Colonic mucosa (tissue), 4 donors: ENCODE measurements around the gene ACTR6. TPM values are rescaled to one million over a fixed set of nuclear protein-coding genes. Genes with fewer than 3 reads are reported as not detected.

ENCODE experiments used
- DNase-seq: peaks from one replicate; pipeline ENCODE4 v3.0.0-alpha.2; 2020
- H3K27ac ChIP-seq: fragments of 200-600 bp; one replicate; pipeline ENCODE4 v1.8.0; 2021
- H3K27me3 ChIP-seq: fragments of 200-600 bp; one replicate; pipeline ENCODE4 v1.8.0; 2021
- H3K36me3 ChIP-seq: fragments of 200-600 bp; one replicate; pipeline ENCODE4 v1.8.0; 2021
- H3K4me1 ChIP-seq: fragments of 200-600 bp; one replicate; pipeline ENCODE4 v1.8.0; 2021; ENCODE audit warnings: mild to moderate bottlenecking
- H3K4me3 ChIP-seq: fragments of 200-600 bp; one replicate; pipeline ENCODE4 v1.8.0; 2021
- H3K9ac ChIP-seq, 2 donors: one replicate each; pipeline ENCODE4 v1.7.0; 2013; ENCODE audit warnings: control low read depth in 2 of 2, low read depth in 2 of 2, low read length in 2 of 2
- H3K9me3 ChIP-seq: fragments of 200-600 bp; one replicate; pipeline ENCODE4 v1.8.0; 2021
- intact Hi-C: fragments of 100-400 bp; cut with DNase I; formaldehyde crosslinking; loops from one replicate; pipeline ENCODE4 v1.14.1; 2022
- total RNA-seq, 2 donors: library from RNA; stranded (reverse); fragmentation: NEBNext Ultra II Directional in 1 of 2; extraction: Animal tissue kit (Norgen Biotek cat#: 25700) in 1 of 2; gene quantifications; one replicate each; pipeline ENCODE4 v1.2.1, GENCODE V29; 2021
- TF ChIP-seq, protein P1 (sequence below): fragments of 200-600 bp; IDR thresholded peaks from one replicate; pipeline ENCODE4 v1.8.0; 2022; ENCODE audit warnings: antibody characterized with exemption, mild to moderate bottlenecking
- donor health status: healthy.
- donor health status: DM: no; HTN: no; CAD: no.
- donor health status: DM: no; HTN: no; CAD: no.

Gene ACTR6
- total RNA-seq, 2 donors from 2014 or later = 24.3 to 37.7 TPM

DNA sequence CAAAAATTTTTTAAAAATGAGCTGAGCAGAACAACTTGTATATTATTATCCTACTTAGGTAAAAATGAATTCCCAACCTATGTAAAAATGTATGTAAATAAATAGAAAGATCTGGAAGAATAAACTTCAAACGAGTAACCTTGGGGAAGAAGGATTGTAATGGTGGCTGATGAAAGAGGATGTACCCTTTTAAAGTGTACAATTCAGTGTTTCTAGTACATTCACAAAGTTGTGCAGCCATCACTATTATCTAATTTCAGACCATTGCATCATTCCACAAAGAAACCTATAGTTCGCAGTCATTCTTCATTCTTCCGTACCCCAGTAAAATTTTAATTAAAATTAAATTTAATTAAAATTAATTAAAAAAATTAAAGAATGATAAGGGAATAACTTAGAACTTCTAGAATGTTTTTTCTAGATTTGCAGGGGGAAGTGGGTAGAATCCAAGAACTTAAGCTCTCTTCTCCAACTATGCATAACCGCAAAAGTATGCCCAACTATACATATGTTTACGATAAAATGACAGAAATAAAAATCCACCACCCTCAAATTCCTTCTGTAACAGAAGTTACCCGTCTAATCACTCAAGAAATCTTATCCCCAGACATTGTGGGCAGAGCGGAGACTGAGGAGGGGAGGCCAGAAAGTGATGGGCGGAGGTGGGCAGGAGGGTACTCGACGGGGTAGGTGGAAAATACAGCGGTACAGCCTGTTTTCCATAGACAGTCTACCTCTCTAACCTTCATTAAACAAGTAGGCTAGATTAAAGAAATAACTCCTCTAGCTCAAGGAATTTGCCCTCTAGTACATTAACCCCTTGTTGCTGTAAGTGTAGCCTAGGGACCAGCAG, 65.3 kb downstream of the ACTR6 start:
- no peak for DNase-seq
- Histone ChIP-seq H3K9ac (peak overlapping the region; percentile 3 to 99), H3K36me3 (no peaks in the 10 kb centered on the region), H3K27me3 (no peaks in the 10 kb centered on the region), H3K4me1 (peaks cover 4% of the 10 kb centered on the region), H3K27ac (peak overlapping the region; percentile 96), H3K9me3 (no peaks in the 10 kb centered on the region), H3K4me3 (peak overlapping the region; percentile 88)
- TF ChIP-seq, protein P1, sequence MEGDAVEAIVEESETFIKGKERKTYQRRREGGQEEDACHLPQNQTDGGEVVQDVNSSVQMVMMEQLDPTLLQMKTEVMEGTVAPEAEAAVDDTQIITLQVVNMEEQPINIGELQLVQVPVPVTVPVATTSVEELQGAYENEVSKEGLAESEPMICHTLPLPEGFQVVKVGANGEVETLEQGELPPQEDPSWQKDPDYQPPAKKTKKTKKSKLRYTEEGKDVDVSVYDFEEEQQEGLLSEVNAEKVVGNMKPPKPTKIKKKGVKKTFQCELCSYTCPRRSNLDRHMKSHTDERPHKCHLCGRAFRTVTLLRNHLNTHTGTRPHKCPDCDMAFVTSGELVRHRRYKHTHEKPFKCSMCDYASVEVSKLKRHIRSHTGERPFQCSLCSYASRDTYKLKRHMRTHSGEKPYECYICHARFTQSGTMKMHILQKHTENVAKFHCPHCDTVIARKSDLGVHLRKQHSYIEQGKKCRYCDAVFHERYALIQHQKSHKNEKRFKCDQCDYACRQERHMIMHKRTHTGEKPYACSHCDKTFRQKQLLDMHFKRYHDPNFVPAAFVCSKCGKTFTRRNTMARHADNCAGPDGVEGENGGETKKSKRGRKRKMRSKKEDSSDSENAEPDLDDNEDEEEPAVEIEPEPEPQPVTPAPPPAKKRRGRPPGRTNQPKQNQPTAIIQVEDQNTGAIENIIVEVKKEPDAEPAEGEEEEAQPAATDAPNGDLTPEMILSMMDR = no peak
- intact Hi-C loops = no loop called here

DNA sequence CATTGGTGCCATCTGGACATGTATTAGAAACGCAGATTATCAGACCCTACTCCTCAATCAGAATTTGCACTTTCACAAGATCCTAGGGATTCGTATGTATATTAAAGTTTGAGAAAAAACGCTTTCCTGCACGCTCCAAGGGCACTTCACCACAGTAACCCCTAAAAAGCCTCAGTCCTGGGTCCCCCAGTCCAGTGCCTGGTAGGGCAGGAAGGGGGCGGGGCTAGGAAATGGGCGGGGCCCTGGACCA, 65.9 kb downstream of the ACTR6 start:
- peak overlapping the region; percentile 3 to 99 for H3K9ac ChIP-seq
- TF ChIP-seq, protein P1 = no peak
- intact Hi-C loops = no loop called here

DNA sequence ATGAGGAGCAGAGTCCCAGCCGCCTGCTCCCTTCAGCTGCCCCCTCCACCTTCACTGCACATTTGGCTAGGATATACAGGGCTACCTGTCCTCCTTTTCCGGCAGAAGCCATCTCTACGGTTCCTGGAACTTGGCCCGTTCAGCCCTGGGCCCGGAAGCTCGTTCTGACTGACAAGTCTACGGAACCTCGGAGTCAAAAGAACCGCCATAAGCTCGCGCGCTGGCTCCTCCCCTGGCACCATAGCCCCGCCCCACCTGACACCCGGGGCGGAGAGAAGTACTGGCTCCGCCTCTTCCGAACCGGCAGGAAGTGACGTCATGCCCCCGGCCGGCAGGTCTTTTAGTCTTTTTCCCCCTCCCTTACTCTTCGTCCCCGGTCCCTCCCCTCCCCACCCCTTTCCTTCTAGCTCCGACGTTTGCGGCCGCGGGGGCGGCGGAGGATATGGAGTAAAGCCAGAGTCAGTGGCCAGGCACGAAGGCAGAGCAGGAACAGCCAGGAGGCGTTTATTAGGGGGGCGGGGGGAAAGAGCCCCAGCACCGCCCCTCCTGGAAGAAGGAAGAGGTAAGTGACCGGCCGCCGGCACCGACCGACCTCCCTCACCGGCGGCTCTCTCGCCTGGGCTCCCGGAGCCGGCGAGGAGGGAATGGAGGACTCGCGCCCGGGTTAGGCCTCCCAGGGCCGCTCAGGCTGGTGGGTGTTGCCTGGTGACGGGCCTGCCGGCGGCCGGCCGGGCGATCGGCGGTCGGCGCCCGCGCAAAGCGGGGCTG, 66.4 kb downstream of the ACTR6 start, which contains the start of the genes DEPDC4 and SCYL2:
Gene DEPDC4 (minus strand): TSS at position 245 of the 768 bp plus-strand sequence. CDS start 3 bp downstream, at position 242.
Gene SCYL2 (plus strand): TSS at position 343 of the 768 bp plus-strand sequence. CDS start 15,794 bp downstream, outside the sequence.
- peaks cover 4% of the 10 kb centered on the region for H3K4me1 ChIP-seq
- peak within 1 kb of the TSS; percentile 98 to 99 for H3K9ac ChIP-seq
- TF ChIP-seq, protein P1 = no peak
- H3K27me3 ChIP-seq = no peaks in the 10 kb centered on the region
- H3K27ac ChIP-seq = peak within 1 kb of the TSS; percentile 96
- no peaks in the 10 kb centered on the region for H3K9me3 ChIP-seq
- H3K4me3 ChIP-seq = peak within 1 kb of the TSS; percentile 88
- DNase-seq = peak; percentile 97
- intact Hi-C loops = no loop called here
- H3K36me3 ChIP-seq = no peaks in the 10 kb centered on the region

More for the DNA sequence above, 65.9 kb downstream of the ACTR6 start:
- H3K27ac ChIP-seq = peak overlapping the region; percentile 96
- H3K27me3 ChIP-seq = no peaks in the 10 kb centered on the region
- no peaks in the 10 kb centered on the region for H3K9me3 ChIP-seq
- DNase-seq = peak; percentile 99
- no peaks in the 10 kb centered on the region for H3K36me3 ChIP-seq
- peak overlapping the region; percentile 88 for H3K4me3 ChIP-seq
- peaks cover 4% of the 10 kb centered on the region for H3K4me1 ChIP-seq

DNA sequence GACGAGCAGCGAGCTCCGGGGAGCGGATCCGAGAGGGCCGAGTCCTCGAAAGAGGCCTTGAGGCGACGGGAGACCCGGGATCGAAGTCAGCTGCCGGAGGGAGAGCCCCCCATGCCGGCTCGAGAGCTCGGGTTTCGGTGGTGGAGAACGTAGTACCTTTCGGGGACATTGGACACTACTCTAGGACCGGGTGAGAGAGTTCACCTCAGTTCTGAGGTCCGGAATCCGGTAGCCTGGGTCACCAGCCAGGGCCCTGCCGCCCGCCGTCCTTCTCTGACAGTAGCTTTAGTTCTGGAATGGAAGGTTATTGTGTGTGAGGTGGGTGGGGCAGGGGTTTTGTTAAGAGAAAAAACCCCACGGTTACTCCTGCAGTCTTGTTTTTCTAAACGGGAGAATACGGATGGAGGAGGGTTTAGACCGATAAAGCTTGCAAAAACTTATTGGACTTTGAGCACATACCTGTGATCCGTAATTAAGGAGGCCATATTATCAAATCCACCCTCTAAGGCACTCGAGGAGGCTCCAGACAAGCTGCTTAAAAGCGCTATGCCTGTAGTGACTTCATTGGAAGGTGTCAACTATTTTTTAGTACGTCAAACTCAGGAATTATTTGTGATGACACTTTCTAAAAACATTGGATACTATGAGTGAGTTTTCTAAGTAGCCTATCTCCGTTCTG, 67.1 kb downstream of the ACTR6 start:
- intact Hi-C loops = no loop called here
- peak overlapping the region; percentile 96 for H3K27ac ChIP-seq
- TF ChIP-seq, protein P1 = no peak
- H3K9ac ChIP-seq = peak overlapping the region; percentile 98 to 99
- H3K36me3 ChIP-seq = no peaks in the 10 kb centered on the region
- H3K4me3 ChIP-seq = peak overlapping the region; percentile 88
- no peaks in the 10 kb centered on the region for H3K27me3 ChIP-seq
- DNase-seq = peak; percentile 47
- no peaks in the 10 kb centered on the region for H3K9me3 ChIP-seq
- H3K4me1 ChIP-seq = peaks cover 4% of the 10 kb centered on the region
